BLaER1 treated with 17β-estradiol and CSF1 and Interleukin-3, amounts not matched to agents 10 nM and 100 nM (cell line): Measurements from ENCODE around the gene ACP6.

ENCODE experiments used
- H3K27ac ChIP-seq, 11 experiments: shearing (Covaris generic); formaldehyde crosslinking; 2 replicates each; pipeline ENCODE4 v1.8.1; 2022
- H3K27me3 ChIP-seq, 11 experiments: shearing (Covaris generic); formaldehyde crosslinking; 2 replicates each; pipeline ENCODE4 v1.8.1; 2022
- H3K36me3 ChIP-seq, 11 experiments: shearing (Covaris generic); formaldehyde crosslinking; 2 replicates each; pipeline ENCODE4 v1.8.1; 2022
- H3K4me1 ChIP-seq, 10 experiments: shearing (Covaris generic); formaldehyde crosslinking; 2 replicates each; pipeline ENCODE4 v1.8.1; 2022
- H3K4me2 ChIP-seq, 11 experiments: shearing (Covaris generic); formaldehyde crosslinking; 2 replicates each; pipeline ENCODE4 v1.8.1; 2022
- H3K4me3 ChIP-seq, 10 experiments: shearing (Covaris generic); formaldehyde crosslinking; 2 replicates each; pipeline ENCODE4 v1.8.1; 2022
- H3K9ac ChIP-seq, 11 experiments: shearing (Covaris generic); formaldehyde crosslinking; 2 replicates each; pipeline ENCODE4 v1.8.1; 2022
- H3K9me3 ChIP-seq, 11 experiments: shearing (Covaris generic); formaldehyde crosslinking; replicated peaks in 1 of 11; 2 replicates each; pipeline ENCODE4 v1.8.1; 2022
- H4K20me1 ChIP-seq, 11 experiments: shearing (Covaris generic); formaldehyde crosslinking; 2 replicates each; pipeline ENCODE4 v1.8.1; 2022
- Cebpa-rat ChIP-seq, 11 experiments: shearing (Covaris generic); IDR thresholded peaks; 2 replicates each; pipeline ENCODE4 v1.8.1; 2022

The ACP6 gene

DNA sequence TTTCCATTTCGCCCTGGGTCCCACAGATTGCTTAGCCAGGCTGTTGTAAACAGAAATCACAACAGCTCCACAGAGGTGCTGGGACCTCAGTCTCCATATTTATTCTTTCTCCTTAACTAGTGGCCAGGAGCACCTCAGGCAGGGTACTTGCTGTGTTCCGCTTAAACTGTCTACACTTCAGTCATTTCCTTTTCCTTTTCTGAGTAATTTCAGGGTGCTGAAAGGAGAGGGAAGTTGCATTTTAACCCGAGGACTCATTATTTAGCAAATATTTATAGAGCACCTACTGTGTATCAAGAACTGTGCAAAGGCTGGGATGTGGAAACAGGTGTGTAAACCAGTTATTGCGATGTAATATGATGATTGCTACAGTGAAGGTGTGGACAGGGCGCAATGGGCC lies 41.9 kb downstream of the ACP6 start:
- no peak for TF ChIP-seq Cebpa-rat (IDR thresholded peaks at IDR 0.05)
- Histone ChIP-seq H3K27ac (no peak overlapping the region), H3K9ac (0 out of 22 replicates have a peak overlapping the region, but pooled peaks of 1 of the 11 experiments have one; percentile 12)

DNA sequence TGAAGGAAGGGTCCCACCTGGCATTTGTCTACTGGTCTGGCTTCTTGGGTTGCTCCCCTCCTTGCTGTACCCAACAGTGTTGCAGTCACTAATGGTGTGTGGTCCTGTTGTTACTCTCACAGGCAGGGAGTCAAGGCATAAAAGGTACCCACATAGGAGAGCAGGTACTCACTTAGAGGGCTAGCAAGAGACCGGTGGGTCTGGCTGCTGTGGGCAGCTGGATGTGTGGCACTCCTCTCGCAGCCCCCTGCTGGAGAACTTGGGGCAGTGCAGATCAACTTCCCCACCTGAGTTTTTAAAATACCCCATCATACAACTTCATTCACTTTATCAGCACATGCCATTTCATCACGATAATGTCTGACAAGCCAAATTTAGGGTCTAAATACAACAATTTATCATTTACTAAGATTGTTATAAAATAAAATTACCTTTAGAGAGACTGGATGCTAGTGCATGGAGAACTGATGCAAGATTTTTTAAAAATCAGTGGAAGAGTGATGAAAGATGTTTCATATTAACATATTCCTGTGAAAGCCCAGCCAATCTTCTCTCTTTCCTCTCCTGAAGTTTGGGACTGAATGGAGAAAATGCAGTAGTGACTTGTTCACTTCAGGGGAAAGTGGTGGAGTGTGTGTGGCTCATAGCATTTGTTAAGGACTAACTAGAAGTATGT lies 42.8 kb downstream of the ACP6 start:
- Histone ChIP-seq H3K4me1 (peaks cover 17 to 42% (median 26%) of the 10 kb centered on the region in 10 experiments), H3K27me3 (no peaks in the 10 kb centered on the region), H3K36me3 (peaks cover 7 to 27% (median 17%) of the 10 kb centered on the region in 11 experiments; a peak in 18 of 22 replicates), H3K4me3 (no peak overlapping the region), H3K4me2 (peak overlapping the region in 1 of 11 experiments; percentile 46; a peak in 1 of 22 replicates), H3K9ac (no peak overlapping the region), H4K20me1 (no peaks in the 10 kb centered on the region), H3K9me3 (no peaks in the 10 kb centered on the region), H3K27ac (no peak overlapping the region)
- no peak for TF ChIP-seq Cebpa-rat (IDR thresholded peaks at IDR 0.05)

More for the DNA sequence above, 41.9 kb downstream of the ACP6 start:
- Histone ChIP-seq H3K9me3 (no peaks in the 10 kb centered on the region), H3K27me3 (no peaks in the 10 kb centered on the region), H4K20me1 (no peaks in the 10 kb centered on the region), H3K36me3 (peaks cover 7 to 21% (median 13%) of the 10 kb centered on the region in 11 experiments; a peak in 18 of 22 replicates), H3K4me1 (peaks cover 17 to 42% (median 26%) of the 10 kb centered on the region in 10 experiments), H3K4me3 (no peak overlapping the region), H3K4me2 (peak overlapping the region in 8 of 11 experiments; percentile 13 to 64 (median 40); a peak in 13 of 22 replicates)

DNA sequence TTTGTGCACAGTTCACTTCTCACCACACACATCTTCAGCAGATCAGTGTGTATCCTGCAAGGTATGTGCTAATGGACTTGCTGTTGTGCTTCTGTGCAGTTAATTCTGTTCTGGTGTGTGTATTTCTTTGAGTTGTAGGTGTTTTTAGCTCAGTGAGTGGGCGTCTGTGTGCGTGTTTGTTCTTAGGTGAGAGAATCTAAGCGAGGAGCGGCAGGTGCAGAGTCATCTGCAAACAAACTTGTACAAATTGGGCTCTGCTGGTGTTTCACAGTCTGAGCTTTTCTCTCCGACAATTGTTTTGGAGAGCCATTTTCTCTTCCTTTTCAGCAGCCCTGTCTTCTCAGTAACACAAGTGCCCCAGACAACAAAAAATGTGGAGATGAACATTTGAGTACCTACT lies 43.6 kb downstream of the ACP6 start:
- Histone ChIP-seq H4K20me1 (no peaks in the 10 kb centered on the region), H3K9ac (no peak overlapping the region), H3K4me3 (no peak overlapping the region), H3K4me2 (no peak overlapping the region), H3K27me3 (no peaks in the 10 kb centered on the region), H3K36me3 (peaks cover 7 to 32% (median 24%) of the 10 kb centered on the region in 11 experiments; a peak in 18 of 22 replicates), H3K9me3 (no peaks in the 10 kb centered on the region), H3K27ac (no peak overlapping the region), H3K4me1 (peaks cover 17 to 42% (median 26%) of the 10 kb centered on the region in 10 experiments)
- no peak for TF ChIP-seq Cebpa-rat (IDR thresholded peaks at IDR 0.05)

DNA sequence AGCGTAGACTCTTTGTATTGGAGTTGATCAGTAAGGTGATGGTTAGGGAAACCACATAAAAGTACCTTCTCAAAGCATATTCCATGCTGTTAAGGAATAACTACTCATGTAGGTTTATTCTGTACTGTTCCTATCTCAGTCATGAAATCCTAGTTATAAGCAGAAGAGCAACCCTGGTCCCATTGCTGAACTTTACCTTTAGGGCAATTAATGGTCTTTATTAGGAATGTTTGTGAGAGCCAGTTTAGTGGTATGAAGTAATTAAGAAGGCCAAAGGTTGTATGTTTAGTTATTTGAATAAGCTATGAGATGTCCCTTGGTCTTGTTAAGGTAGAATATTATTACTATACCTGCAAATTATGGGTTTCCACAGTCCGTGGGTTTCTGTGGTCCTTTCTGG lies 44.0 kb downstream of the ACP6 start:
- H3K36me3 ChIP-seq, result peaks cover 7 to 36% (median 29%) of the 10 kb centered on the region in 11 experiments; a peak in 18 of 22 replicates
- H3K4me3 ChIP-seq, result no peak overlapping the region
- no peak for TF ChIP-seq Cebpa-rat (IDR thresholded peaks at IDR 0.05)
- no peak overlapping the region; a peak in 1 of 22 replicates for H3K9ac ChIP-seq
- H3K9me3 ChIP-seq, result no peaks in the 10 kb centered on the region
- no peaks in the 10 kb centered on the region for H4K20me1 ChIP-seq
- peaks cover 17 to 42% (median 26%) of the 10 kb centered on the region in 10 experiments for H3K4me1 ChIP-seq
- no peak overlapping the region; a peak in 1 of 22 replicates for H3K27ac ChIP-seq
- H3K4me2 ChIP-seq, result peak overlapping the region in 5 of 11 experiments; percentile 64 to 82 (median 79); a peak in 6 of 22 replicates
- H3K27me3 ChIP-seq, result no peaks in the 10 kb centered on the region

DNA sequence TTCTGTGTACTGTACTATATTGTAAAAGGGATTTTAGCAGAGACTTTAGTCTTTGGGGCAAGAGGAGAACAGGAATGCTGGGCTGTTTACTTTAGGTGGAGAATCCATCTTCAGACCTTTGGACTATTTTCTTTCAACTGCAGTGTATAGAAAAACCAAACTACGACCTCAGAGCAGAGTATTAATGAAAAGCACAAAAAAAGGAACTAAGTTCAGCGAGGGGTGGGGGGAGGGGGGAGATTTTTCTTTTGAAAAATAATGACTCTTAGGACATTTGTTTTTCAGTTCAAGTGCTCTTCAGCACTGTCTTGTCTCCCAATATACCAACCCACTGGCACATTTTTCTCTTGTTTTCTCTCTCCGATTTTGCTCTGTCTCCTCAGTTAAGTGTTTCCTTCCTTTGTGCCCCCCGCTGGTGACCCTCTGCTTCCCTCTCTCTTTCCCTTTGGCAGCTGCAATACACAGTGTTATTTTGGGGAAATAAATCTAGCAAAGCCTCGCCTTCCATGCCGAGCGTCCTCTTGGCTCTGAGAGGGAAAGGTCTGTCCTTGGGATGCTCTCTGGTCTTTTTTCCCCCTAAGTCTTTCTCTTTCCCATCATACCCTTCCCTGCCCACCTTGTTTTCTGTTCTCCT lies 44.8 kb downstream of the ACP6 start:
- H3K4me3 ChIP-seq, result peak overlapping the region in 5 of 10 experiments; percentile 16 to 55 (median 43); a peak in 8 of 20 replicates
- H3K27ac ChIP-seq, result peak overlapping the region in 8 of 11 experiments; percentile 5 to 75 (median 46); a peak in 12 of 22 replicates
- H3K4me1 ChIP-seq, result peaks cover 17 to 42% (median 26%) of the 10 kb centered on the region in 10 experiments
- H4K20me1 ChIP-seq, result peaks cover 0 to under 1% (median 0%) of the 10 kb centered on the region in 11 experiments; a peak in 1 of 22 replicates
- no peak for TF ChIP-seq Cebpa-rat (IDR thresholded peaks at IDR 0.05)
- H3K36me3 ChIP-seq, result peaks cover 7 to 44% (median 37%) of the 10 kb centered on the region in 11 experiments; a peak in 21 of 22 replicates
- no peaks in the 10 kb centered on the region for H3K9me3 ChIP-seq
- peak overlapping the region in 10 of 11 experiments; percentile 10 to 73 (median 44); a peak in 14 of 22 replicates for H3K9ac ChIP-seq
- peak overlapping the region; percentile 42 to 82 (median 63) for H3K4me2 ChIP-seq
- no peaks in the 10 kb centered on the region for H3K27me3 ChIP-seq

DNA sequence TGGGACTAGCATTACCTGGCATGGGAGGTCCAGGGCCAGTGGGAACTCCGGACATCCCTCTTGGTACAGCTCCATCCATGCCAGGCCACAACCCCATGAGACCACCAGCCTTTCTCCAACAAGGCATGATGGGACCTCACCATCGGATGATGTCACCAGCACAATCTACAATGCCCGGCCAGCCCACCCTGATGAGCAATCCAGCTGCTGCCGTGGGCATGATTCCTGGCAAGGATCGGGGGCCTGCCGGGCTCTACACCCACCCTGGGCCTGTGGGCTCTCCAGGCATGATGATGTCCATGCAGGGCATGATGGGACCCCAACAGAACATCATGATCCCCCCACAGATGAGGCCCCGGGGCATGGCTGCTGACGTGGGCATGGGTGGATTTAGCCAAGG lies 45.8 kb downstream of the ACP6 start:
- Histone ChIP-seq H3K4me2 (peak overlapping the region in 8 of 11 experiments; percentile 42 to 82 (median 70); a peak in 9 of 22 replicates), H3K9ac (no peak overlapping the region), H3K9me3 (no peaks in the 10 kb centered on the region), H3K36me3 (peaks cover 16 to 54% (median 46%) of the 10 kb centered on the region in 11 experiments), H3K4me3 (no peak overlapping the region), H3K27me3 (no peaks in the 10 kb centered on the region), H4K20me1 (peaks cover 0 to 3% (median 0%) of the 10 kb centered on the region in 11 experiments; a peak in 2 of 22 replicates), H3K27ac (no peak overlapping the region), H3K4me1 (peaks cover 17 to 36% (median 26%) of the 10 kb centered on the region in 10 experiments)
- TF ChIP-seq Cebpa-rat (IDR thresholded peaks at IDR 0.05), result no peak

DNA sequence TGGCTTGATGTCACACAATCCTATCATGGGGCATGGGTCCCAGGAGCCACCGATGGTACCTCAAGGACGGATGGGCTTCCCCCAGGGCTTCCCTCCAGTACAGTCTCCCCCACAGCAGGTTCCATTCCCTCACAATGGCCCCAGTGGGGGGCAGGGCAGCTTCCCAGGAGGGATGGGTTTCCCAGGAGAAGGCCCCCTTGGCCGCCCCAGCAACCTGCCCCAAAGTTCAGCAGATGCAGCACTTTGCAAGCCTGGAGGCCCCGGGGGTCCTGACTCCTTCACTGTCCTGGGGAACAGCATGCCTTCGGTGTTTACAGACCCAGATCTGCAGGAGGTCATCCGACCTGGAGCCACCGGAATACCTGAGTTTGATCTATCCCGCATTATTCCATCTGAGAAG lies 46.3 kb downstream of the ACP6 start:
- Histone ChIP-seq H3K9me3 (no peaks in the 10 kb centered on the region), H3K4me3 (no peak overlapping the region), H3K4me2 (no peak overlapping the region), H4K20me1 (peaks cover 0 to 3% (median 0%) of the 10 kb centered on the region in 11 experiments; a peak in 2 of 22 replicates), H3K27me3 (no peaks in the 10 kb centered on the region), H3K9ac (no peak overlapping the region), H3K4me1 (peaks cover 17 to 31% (median 26%) of the 10 kb centered on the region in 10 experiments), H3K36me3 (peaks cover 21 to 59% (median 51%) of the 10 kb centered on the region in 11 experiments), H3K27ac (no peak overlapping the region)
- TF ChIP-seq Cebpa-rat (IDR thresholded peaks at IDR 0.05), result no peak

DNA sequence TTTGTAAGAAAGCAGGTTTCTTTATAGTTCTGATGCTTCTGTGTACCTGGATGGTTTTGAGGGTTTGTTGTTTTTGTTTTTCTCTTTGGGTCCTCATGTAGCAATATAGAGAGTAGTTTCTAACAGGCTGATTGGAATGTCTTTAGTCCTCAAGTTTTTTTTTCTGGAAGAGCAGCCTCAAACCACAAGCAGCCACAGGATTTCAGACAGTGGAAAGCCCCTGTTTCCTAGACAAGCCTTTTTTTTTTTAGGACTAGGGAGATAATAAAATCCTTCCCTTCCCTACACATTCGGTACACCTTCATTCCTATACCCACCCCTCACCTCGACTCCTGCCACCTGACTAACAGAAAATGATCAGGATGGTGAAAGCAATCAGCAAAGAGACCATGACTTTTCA lies 47.6 kb downstream of the ACP6 start:
- no peak overlapping the region for H3K27ac ChIP-seq
- no peak overlapping the region for H3K4me2 ChIP-seq
- no peaks in the 10 kb centered on the region for H3K27me3 ChIP-seq
- H3K4me1 ChIP-seq, result peaks cover 13 to 18% (median 17%) of the 10 kb centered on the region in 10 experiments
- peaks cover 34 to 72% (median 64%) of the 10 kb centered on the region in 11 experiments for H3K36me3 ChIP-seq
- TF ChIP-seq Cebpa-rat (IDR thresholded peaks at IDR 0.05), result no peak
- no peaks in the 10 kb centered on the region for H3K9me3 ChIP-seq
- no peak overlapping the region for H3K4me3 ChIP-seq
- no peak overlapping the region for H3K9ac ChIP-seq
- H4K20me1 ChIP-seq, result peaks cover 0 to 3% (median 0%) of the 10 kb centered on the region in 11 experiments; a peak in 2 of 22 replicates

DNA sequence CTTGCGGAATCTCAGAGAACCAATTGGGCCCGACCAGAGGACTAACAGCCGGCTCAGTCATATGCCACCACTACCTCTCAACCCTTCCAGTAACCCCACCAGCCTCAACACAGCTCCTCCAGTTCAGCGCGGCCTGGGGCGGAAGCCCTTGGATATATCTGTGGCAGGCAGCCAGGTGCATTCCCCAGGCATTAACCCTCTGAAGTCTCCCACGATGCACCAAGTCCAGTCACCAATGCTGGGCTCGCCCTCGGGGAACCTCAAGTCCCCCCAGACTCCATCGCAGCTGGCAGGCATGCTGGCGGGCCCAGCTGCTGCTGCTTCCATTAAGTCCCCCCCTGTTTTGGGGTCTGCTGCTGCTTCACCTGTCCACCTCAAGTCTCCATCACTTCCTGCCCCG lies 49.8 kb downstream of the ACP6 start:
- Histone ChIP-seq H3K4me2 (no peak overlapping the region), H3K4me1 (peaks cover 7 to 12% (median 10%) of the 10 kb centered on the region in 10 experiments), H3K9ac (no peak overlapping the region), H3K4me3 (no peak overlapping the region), H4K20me1 (peaks cover 0 to 3% (median 0%) of the 10 kb centered on the region in 11 experiments; a peak in 2 of 22 replicates), H3K9me3 (no peaks in the 10 kb centered on the region), H3K27ac (no peak overlapping the region), H3K27me3 (no peaks in the 10 kb centered on the region), H3K36me3 (peaks cover 52 to 94% (median 86%) of the 10 kb centered on the region in 11 experiments)
- TF ChIP-seq Cebpa-rat (IDR thresholded peaks at IDR 0.05), result no peak
